ENCODE data around the gene MLXIP. TPM values are rescaled to one million over a fixed set of nuclear protein-coding genes. Genes with fewer than 3 reads are reported as not detected.

The MLXIP gene
- total and polyA plus RNA-seq, 2 of the 8 experiments (the other 6 are each of a cell fraction or from before 2014, with no cell fraction given): 5.5 to 40.5 TPM

DNA sequence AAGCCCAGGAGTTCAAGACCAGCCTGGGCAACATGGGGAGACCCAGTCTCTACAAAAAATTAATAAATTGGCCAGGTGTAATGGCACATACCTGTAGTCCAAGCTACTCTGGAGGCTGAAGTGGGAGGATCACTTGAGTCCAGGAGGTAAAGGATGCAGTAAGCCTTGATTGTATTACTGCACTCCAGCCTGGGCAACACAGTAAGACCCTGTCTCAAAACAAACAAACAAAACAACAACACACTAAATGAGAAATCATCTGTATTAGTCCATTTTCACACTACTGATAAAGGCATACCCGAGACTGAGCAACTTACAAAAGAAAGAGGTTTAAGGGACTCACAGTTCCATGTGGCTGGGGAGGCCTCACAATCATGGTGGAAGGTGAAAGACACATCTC is 4.7 kb upstream of the MLXIP start (continued):
- TF ChIP-seq JUND (IDR thresholded peaks at IDR 0.05; ENCODE audit: low read length) (no peak), CBX8 (IDR thresholded peaks at IDR 0.05; ENCODE audit: borderline replicate concordance, low read depth, low read length) (no peak), TAF1 (IDR thresholded peaks at IDR 0.05; ENCODE audit: low read depth, low read length) (no peak), HDAC2 (IDR thresholded peaks at IDR 0.05; ENCODE audit: borderline replicate concordance in 1 of 2, low read depth in 2 of 2, low read length in 2 of 2) (no peak), NANOG (IDR thresholded peaks at IDR 0.05; ENCODE audit: insufficient read depth, low read depth, low read length, poor library complexity, severe bottlenecking) (no peak)
- TF ChIP-seq, protein P1, sequence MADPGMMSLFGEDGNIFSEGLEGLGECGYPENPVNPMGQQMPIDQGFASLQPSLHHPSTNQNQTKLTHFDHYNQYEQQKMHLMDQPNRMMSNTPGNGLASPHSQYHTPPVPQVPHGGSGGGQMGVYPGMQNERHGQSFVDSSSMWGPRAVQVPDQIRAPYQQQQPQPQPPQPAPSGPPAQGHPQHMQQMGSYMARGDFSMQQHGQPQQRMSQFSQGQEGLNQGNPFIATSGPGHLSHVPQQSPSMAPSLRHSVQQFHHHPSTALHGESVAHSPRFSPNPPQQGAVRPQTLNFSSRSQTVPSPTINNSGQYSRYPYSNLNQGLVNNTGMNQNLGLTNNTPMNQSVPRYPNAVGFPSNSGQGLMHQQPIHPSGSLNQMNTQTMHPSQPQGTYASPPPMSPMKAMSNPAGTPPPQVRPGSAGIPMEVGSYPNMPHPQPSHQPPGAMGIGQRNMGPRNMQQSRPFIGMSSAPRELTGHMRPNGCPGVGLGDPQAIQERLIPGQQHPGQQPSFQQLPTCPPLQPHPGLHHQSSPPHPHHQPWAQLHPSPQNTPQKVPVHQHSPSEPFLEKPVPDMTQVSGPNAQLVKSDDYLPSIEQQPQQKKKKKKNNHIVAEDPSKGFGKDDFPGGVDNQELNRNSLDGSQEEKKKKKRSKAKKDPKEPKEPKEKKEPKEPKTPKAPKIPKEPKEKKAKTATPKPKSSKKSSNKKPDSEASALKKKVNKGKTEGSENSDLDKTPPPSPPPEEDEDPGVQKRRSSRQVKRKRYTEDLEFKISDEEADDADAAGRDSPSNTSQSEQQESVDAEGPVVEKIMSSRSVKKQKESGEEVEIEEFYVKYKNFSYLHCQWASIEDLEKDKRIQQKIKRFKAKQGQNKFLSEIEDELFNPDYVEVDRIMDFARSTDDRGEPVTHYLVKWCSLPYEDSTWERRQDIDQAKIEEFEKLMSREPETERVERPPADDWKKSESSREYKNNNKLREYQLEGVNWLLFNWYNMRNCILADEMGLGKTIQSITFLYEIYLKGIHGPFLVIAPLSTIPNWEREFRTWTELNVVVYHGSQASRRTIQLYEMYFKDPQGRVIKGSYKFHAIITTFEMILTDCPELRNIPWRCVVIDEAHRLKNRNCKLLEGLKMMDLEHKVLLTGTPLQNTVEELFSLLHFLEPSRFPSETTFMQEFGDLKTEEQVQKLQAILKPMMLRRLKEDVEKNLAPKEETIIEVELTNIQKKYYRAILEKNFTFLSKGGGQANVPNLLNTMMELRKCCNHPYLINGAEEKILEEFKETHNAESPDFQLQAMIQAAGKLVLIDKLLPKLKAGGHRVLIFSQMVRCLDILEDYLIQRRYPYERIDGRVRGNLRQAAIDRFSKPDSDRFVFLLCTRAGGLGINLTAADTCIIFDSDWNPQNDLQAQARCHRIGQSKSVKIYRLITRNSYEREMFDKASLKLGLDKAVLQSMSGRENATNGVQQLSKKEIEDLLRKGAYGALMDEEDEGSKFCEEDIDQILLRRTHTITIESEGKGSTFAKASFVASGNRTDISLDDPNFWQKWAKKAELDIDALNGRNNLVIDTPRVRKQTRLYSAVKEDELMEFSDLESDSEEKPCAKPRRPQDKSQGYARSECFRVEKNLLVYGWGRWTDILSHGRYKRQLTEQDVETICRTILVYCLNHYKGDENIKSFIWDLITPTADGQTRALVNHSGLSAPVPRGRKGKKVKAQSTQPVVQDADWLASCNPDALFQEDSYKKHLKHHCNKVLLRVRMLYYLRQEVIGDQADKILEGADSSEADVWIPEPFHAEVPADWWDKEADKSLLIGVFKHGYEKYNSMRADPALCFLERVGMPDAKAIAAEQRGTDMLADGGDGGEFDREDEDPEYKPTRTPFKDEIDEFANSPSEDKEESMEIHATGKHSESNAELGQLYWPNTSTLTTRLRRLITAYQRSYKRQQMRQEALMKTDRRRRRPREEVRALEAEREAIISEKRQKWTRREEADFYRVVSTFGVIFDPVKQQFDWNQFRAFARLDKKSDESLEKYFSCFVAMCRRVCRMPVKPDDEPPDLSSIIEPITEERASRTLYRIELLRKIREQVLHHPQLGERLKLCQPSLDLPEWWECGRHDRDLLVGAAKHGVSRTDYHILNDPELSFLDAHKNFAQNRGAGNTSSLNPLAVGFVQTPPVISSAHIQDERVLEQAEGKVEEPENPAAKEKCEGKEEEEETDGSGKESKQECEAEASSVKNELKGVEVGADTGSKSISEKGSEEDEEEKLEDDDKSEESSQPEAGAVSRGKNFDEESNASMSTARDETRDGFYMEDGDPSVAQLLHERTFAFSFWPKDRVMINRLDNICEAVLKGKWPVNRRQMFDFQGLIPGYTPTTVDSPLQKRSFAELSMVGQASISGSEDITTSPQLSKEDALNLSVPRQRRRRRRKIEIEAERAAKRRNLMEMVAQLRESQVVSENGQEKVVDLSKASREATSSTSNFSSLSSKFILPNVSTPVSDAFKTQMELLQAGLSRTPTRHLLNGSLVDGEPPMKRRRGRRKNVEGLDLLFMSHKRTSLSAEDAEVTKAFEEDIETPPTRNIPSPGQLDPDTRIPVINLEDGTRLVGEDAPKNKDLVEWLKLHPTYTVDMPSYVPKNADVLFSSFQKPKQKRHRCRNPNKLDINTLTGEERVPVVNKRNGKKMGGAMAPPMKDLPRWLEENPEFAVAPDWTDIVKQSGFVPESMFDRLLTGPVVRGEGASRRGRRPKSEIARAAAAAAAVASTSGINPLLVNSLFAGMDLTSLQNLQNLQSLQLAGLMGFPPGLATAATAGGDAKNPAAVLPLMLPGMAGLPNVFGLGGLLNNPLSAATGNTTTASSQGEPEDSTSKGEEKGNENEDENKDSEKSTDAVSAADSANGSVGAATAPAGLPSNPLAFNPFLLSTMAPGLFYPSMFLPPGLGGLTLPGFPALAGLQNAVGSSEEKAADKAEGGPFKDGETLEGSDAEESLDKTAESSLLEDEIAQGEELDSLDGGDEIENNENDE (IDR thresholded peaks at IDR 0.05; ENCODE audit: insufficient replicate concordance, low read length): no peak
